GM12864 (cell line): ENCODE results near the gene XNDC1N.
"Not testable (repeated sequence)": the region's sequence is repeated elsewhere in the genome, so short reads cannot be mapped to it uniquely, and the experiment has no call there.

Experiments
- DNase-seq: peaks from one replicate; pipeline ENCODE4 v3.0.0-alpha.2; 2011; ENCODE audit warnings: low read depth
- H3K4me3 ChIP-seq: 2 replicates; pipeline ENCODE4 v1.5.1; 2011; ENCODE audit warnings: mild to moderate bottlenecking, low read depth, low read length, control low read depth
- CTCF ChIP-seq: IDR thresholded peaks from 2 replicates; pipeline ENCODE4 v1.5.1; 2011; ENCODE audit warnings: low read depth, mild to moderate bottlenecking, moderate library complexity, low read length, control low read depth, inconsistent platforms; ENCODE audit errors: missing control alignments

The XNDC1N gene

GRCh38 chr11:71913756-71914526 lies 14.5 kb downstream of the XNDC1N start:
- TF ChIP-seq CTCF = no peak
- DNase-seq = no peak
- H3K4me3 ChIP-seq = no peak overlapping the region

GRCh38 chr11:71911986-71912340 lies 16.4 kb downstream of the XNDC1N start:
- H3K4me3 ChIP-seq, DNase-seq: not testable (repeated sequence)

GRCh38 chr11:71911321-71911985 lies 16.9 kb downstream of the XNDC1N start:
- H3K4me3 ChIP-seq, DNase-seq: not testable (repeated sequence)
- peak; percentile 39 for TF ChIP-seq CTCF

- DNase-seq, H3K4me3 ChIP-seq: not testable (repeated sequence)
These were observed 17.6 kb downstream of the XNDC1N start for GRCh38 chr11:71910775-71911174.

- DNase-seq = no peak
- TF ChIP-seq CTCF = no peak
These were observed 20.2 kb downstream of the XNDC1N start for GRCh38 chr11:71908218-71908617.

GRCh38 chr11:71901137-71901536 lies 27.3 kb downstream of the XNDC1N start:
- not testable (repeated sequence) for DNase-seq, H3K4me3 ChIP-seq

More at GRCh38 chr11:71908218-71908617, 20.2 kb downstream of the XNDC1N start:
- H3K4me3 ChIP-seq = no peak overlapping the region

GRCh38 chr11:71895961-71896360 lies 32.4 kb downstream of the XNDC1N start:
- no peak for TF ChIP-seq CTCF

GRCh38 chr11:71889181-71889872 lies 39.1 kb downstream of the XNDC1N start:
- not testable (repeated sequence) for H3K4me3 ChIP-seq, DNase-seq

More at GRCh38 chr11:71895961-71896360, 32.4 kb downstream of the XNDC1N start:
- DNase-seq = no peak
- no peak overlapping the region for H3K4me3 ChIP-seq

- H3K4me3 ChIP-seq, DNase-seq: not testable (repeated sequence)
These were observed 39.9 kb downstream of the XNDC1N start for GRCh38 chr11:71888335-71889010.

GRCh38 chr11:71885806-71886205 lies 42.6 kb downstream of the XNDC1N start:
- DNase-seq = not testable (repeated sequence)

More at GRCh38 chr11:71885806-71886205, 42.6 kb downstream of the XNDC1N start:
- H3K4me3 ChIP-seq = not testable (repeated sequence)
